H9 (cell line): ENCODE measurements around the gene VPREB1. TPM values are rescaled to one million over a fixed set of nuclear protein-coding genes. Genes with fewer than 3 reads are reported as not detected.

Experiments
- DNase-seq: peaks from one replicate; pipeline ENCODE4 v3.0.0-alpha.2; 2017
- H2AFZ ChIP-seq: one replicate; pipeline ENCODE4 v1.6.1; 2013; ENCODE audit warnings: mild to moderate bottlenecking, low read length, control low read depth, moderate library complexity
- H2AK5ac ChIP-seq: 2 replicates; pipeline ENCODE4 v1.6.1; 2013; ENCODE audit warnings: low read length, control low read depth, mixed read lengths; ENCODE audit not compliant: insufficient read length
- H2BK120ac ChIP-seq: one replicate; pipeline ENCODE4 v1.6.1; 2013; ENCODE audit warnings: low read depth, mild to moderate bottlenecking, low read length, control low read depth, inconsistent platforms; ENCODE audit not compliant: poor library complexity, severe bottlenecking
- H2BK12ac ChIP-seq: 2 replicates; pipeline ENCODE4 v1.6.1; 2013; ENCODE audit warnings: low read length, control low read depth, mixed read lengths, low read depth; ENCODE audit not compliant: insufficient read length
- H2BK15ac ChIP-seq: 2 replicates; pipeline ENCODE4 v1.6.1; 2013; ENCODE audit warnings: low read depth, low read length, control low read depth
- H2BK20ac ChIP-seq: one replicate; pipeline ENCODE4 v1.6.1; 2013; ENCODE audit warnings: low read depth, mild to moderate bottlenecking, low read length, control low read depth, inconsistent platforms; ENCODE audit not compliant: poor library complexity, severe bottlenecking
- H2BK5ac ChIP-seq: 2 replicates; pipeline ENCODE4 v1.6.1; 2013; ENCODE audit warnings: low read length, control low read depth, mixed read lengths; ENCODE audit not compliant: insufficient read length
- H3K14ac ChIP-seq: 2 replicates; pipeline ENCODE4 v1.6.1; 2013; ENCODE audit warnings: low read length, control low read depth; ENCODE audit not compliant: insufficient read depth
- H3K18ac ChIP-seq: 2 replicates; pipeline ENCODE4 v1.6.1; 2013; ENCODE audit warnings: low read depth, mild to moderate bottlenecking, mixed read lengths, low read length, control low read depth; ENCODE audit not compliant: insufficient read length
- H3K23ac ChIP-seq: 2 replicates; pipeline ENCODE4 v1.6.1; 2013; ENCODE audit warnings: low read length, control low read depth, mixed read lengths, low read depth; ENCODE audit not compliant: insufficient read length
- H3K23me2 ChIP-seq: 2 replicates; pipeline ENCODE4 v1.6.1; 2013; ENCODE audit warnings: low read depth, mild to moderate bottlenecking, mixed read lengths, low read length, control low read depth; ENCODE audit not compliant: insufficient read length, poor library complexity, severe bottlenecking
- H3K27ac ChIP-seq: 2 replicates; pipeline ENCODE4 v1.5.1; 2013; ENCODE audit warnings: low read length, control low read depth, mixed read lengths, low read depth; ENCODE audit not compliant: insufficient read length
- H3K27me3 ChIP-seq: 2 replicates; pipeline ENCODE4 v1.6.1; 2013; ENCODE audit warnings: low read length, control low read depth, inconsistent platforms; ENCODE audit not compliant: insufficient read depth
- H3K4ac ChIP-seq: 2 replicates; pipeline ENCODE4 v1.6.1; 2013; ENCODE audit warnings: low read depth, mild to moderate bottlenecking, control low read depth, inconsistent platforms, low read length, moderate library complexity
- H3K4me1 ChIP-seq: 2 replicates; pipeline ENCODE4 v1.6.1; 2013; ENCODE audit warnings: low read length, control low read depth, inconsistent platforms; ENCODE audit not compliant: insufficient read depth
- H3K4me2 ChIP-seq: 2 replicates; pipeline ENCODE4 v1.6.1; 2013; ENCODE audit warnings: low read length, control low read depth, mixed read lengths; ENCODE audit not compliant: insufficient read length, insufficient read depth
- H3K56ac ChIP-seq: 2 replicates; pipeline ENCODE4 v1.6.1; 2013; ENCODE audit warnings: low read depth, mild to moderate bottlenecking, mixed read lengths, low read length, control low read depth; ENCODE audit not compliant: insufficient read length
- H3K79me1 ChIP-seq: 2 replicates; pipeline ENCODE4 v1.6.1; 2013; ENCODE audit warnings: low read depth, mild to moderate bottlenecking, moderate library complexity, low read length, control low read depth, inconsistent platforms; ENCODE audit not compliant: insufficient read depth, poor library complexity, severe bottlenecking
- H3K79me2 ChIP-seq: 2 replicates; pipeline ENCODE4 v1.6.1; 2013; ENCODE audit warnings: low read length, control low read depth, inconsistent platforms; ENCODE audit not compliant: insufficient read depth
- H3K9ac ChIP-seq: 2 replicates; pipeline ENCODE4 v1.6.1; 2013; ENCODE audit warnings: low read length, control low read depth, mixed read lengths; ENCODE audit not compliant: insufficient read length; ENCODE audit errors: extremely low read depth
- H3K9me3 ChIP-seq: one replicate; pipeline ENCODE4 v1.6.1; 2013; ENCODE audit warnings: low read depth, low read length, inconsistent platforms; ENCODE audit not compliant: control insufficient read depth
- H3T11ph ChIP-seq: one replicate; pipeline ENCODE4 v1.6.1; 2013; ENCODE audit warnings: mild to moderate bottlenecking, low read length, control low read depth, inconsistent platforms
- H4K20me1 ChIP-seq: one replicate; pipeline ENCODE4 v1.6.1; 2013; ENCODE audit not compliant: control insufficient read depth, insufficient read length, insufficient read depth
- H4K5ac ChIP-seq: 2 replicates; pipeline ENCODE4 v1.6.1; 2013; ENCODE audit warnings: low read depth, mild to moderate bottlenecking, mixed read lengths, low read length, control low read depth; ENCODE audit not compliant: insufficient read length
- H4K8ac ChIP-seq: replicated peaks from 2 replicates; pipeline ENCODE4 v1.6.1; 2013; ENCODE audit warnings: low read length, control low read depth, mixed read lengths, low read depth; ENCODE audit not compliant: insufficient read length
- H4K91ac ChIP-seq: 2 replicates; pipeline ENCODE4 v1.6.1; 2013; ENCODE audit warnings: low read depth, mild to moderate bottlenecking, moderate library complexity, mixed read lengths, low read length, control low read depth; ENCODE audit not compliant: insufficient read length
- H3K27ac Mint-ChIP-seq, 3 experiments: 2 replicates in 2 of 3; 3 replicates in 1 of 3; pipeline ENCODE4 v1.8.0; 2020 to 2021; ENCODE audit warnings: mixed read lengths in 3 of 3, mild to moderate bottlenecking in 1 of 3, moderate library complexity in 1 of 3
- H3K27me3 Mint-ChIP-seq: 2 replicates; pipeline ENCODE4 v1.8.0; 2021; ENCODE audit warnings: low read depth, mild to moderate bottlenecking, moderate library complexity, mixed read lengths
- H3K36me3 Mint-ChIP-seq, 3 experiments: 2 replicates in 2 of 3; 3 replicates in 1 of 3; pipeline ENCODE4 v1.8.0; 2020 to 2021; ENCODE audit warnings: low read depth in 3 of 3, mixed read lengths in 3 of 3; ENCODE audit not compliant: insufficient read depth in 1 of 3
- H3K4me1 Mint-ChIP-seq, 2 experiments: 2 replicates each; pipeline ENCODE4 v1.8.0; 2020; ENCODE audit warnings: mixed read lengths in 2 of 2
- H3K4me3 Mint-ChIP-seq, 2 experiments: 2 replicates in 1 of 2; 3 replicates in 1 of 2; pipeline ENCODE4 v1.8.0; 2020 to 2021; ENCODE audit warnings: mild to moderate bottlenecking in 2 of 2, mixed read lengths in 2 of 2, moderate library complexity in 1 of 2
- H3K9me3 Mint-ChIP-seq, 2 experiments: 2 replicates in 1 of 2; 3 replicates in 1 of 2; pipeline ENCODE4 v1.8.0; 2020; ENCODE audit warnings: mild to moderate bottlenecking in 2 of 2, mixed read lengths in 2 of 2, moderate library complexity in 1 of 2
- WGBS: extraction: QIAGEN DNeasy Blood & Tissue Kit; methylation state at CpG from one replicate; pipeline ENCODE4 v1.1.7; 2013; ENCODE audit warnings: missing lambda C conversion rate, low lambda C conversion rate, mixed read lengths; ENCODE audit not compliant: insufficient read length; ENCODE audit errors: extremely low coverage; 5-methylcytosine and 5-hydroxymethylcytosine counted together
- total RNA-seq: library from RNA; stranded (reverse); gene quantifications from 2 replicates; pipeline ENCODE4 v1.2.1, GENCODE V29; 2021
- TF ChIP-seq, protein P1 (sequence below): fragments of 200-600 bp; sonication (generic); conservative IDR thresholded peaks from 3 replicates; pipeline ENCODE4 v1.8.0; 2021; ENCODE audit warnings: antibody characterized with exemption, mild to moderate bottlenecking

The VPREB1 gene
- total RNA-seq, 1 experiment from 2014 or later, result not detected

DNA sequence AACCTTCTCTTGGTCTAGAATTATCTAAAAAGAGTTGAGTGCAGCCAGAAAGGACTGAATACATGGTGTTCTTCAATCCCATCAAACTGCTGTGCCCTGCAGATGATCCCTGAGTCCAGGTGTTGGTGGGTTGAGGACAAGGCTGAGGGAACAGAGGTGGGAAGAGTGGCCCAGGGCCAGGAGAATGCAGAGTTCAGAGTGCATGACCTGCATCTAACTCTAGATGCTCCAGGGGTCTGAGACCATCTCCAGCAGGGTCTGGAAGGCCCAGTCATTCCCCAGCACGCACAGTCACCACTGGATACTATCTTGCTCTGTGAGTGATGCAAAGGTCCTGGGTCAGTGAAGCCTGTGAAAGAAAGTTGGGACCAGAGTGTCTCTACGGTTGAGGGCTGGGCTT, 2.1 kb upstream of the VPREB1 start:
- no CpG with 5 or more reads among the region's 2 CpGs for WGBS
- H3K27ac Mint-ChIP-seq, result no peak overlapping the region
- Histone ChIP-seq H3T11ph (no peak overlapping the region), H3K27ac (no peak overlapping the region), H3K27me3 (peaks cover 93% of the 10 kb centered on the region), H3K4me1 (no peaks in the 10 kb centered on the region), H3K23ac (no peak overlapping the region), H4K8ac (no peak overlapping the region), H2BK120ac (no peak overlapping the region), H2AFZ (no peak overlapping the region), H3K18ac (no peak overlapping the region), H3K56ac (no peak overlapping the region), H3K79me2 (no peaks in the 10 kb centered on the region), H3K23me2 (no peaks in the 10 kb centered on the region), H4K20me1 (no peaks in the 10 kb centered on the region), H3K4me2 (no peak overlapping the region), H2BK12ac (no peak overlapping the region), H3K9me3 (no peaks in the 10 kb centered on the region), H3K4ac (no peak overlapping the region), H2BK5ac (no peak overlapping the region), H4K91ac (no peak overlapping the region), H4K5ac (no peak overlapping the region), H3K9ac (no peak overlapping the region), H2BK15ac (no peak overlapping the region), H3K14ac (no peak overlapping the region), H2BK20ac (no peak overlapping the region), H2AK5ac (no peak overlapping the region), H3K79me1 (no peaks in the 10 kb centered on the region)
- H3K4me3 Mint-ChIP-seq, result no peak overlapping the region
- H3K4me1 Mint-ChIP-seq, result no peaks in the 10 kb centered on the region
- no peak for DNase-seq
- H3K27me3 Mint-ChIP-seq, result peaks cover 100% of the 10 kb centered on the region
- H3K36me3 Mint-ChIP-seq, result no peaks in the 10 kb centered on the region; a peak in 2 of 7 replicates
- TF ChIP-seq, protein P1, sequence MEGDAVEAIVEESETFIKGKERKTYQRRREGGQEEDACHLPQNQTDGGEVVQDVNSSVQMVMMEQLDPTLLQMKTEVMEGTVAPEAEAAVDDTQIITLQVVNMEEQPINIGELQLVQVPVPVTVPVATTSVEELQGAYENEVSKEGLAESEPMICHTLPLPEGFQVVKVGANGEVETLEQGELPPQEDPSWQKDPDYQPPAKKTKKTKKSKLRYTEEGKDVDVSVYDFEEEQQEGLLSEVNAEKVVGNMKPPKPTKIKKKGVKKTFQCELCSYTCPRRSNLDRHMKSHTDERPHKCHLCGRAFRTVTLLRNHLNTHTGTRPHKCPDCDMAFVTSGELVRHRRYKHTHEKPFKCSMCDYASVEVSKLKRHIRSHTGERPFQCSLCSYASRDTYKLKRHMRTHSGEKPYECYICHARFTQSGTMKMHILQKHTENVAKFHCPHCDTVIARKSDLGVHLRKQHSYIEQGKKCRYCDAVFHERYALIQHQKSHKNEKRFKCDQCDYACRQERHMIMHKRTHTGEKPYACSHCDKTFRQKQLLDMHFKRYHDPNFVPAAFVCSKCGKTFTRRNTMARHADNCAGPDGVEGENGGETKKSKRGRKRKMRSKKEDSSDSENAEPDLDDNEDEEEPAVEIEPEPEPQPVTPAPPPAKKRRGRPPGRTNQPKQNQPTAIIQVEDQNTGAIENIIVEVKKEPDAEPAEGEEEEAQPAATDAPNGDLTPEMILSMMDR, result no peak
- peaks cover 2 to 5% of the 10 kb centered on the region in 2 experiments; a peak in 3 of 5 replicates for H3K9me3 Mint-ChIP-seq
